IMR-90 (cell line): ENCODE data around the gene PRKCB. TPM values are rescaled to one million over a fixed set of nuclear protein-coding genes. Genes with fewer than 3 reads are reported as not detected.

Experiments
- ATAC-seq: fragments of 200-7000 bp; cut with Tn5 transposase; 2 replicates; pipeline ENCODE4 v1.9.1; 2020; ENCODE audit warnings: low read depth, mild to moderate bottlenecking, moderate library complexity
- BruUV-seq: library from RNA; stranded (reverse); fragments of 400-500 nt; replicated peaks from 2 replicates; lab custom pipeline; 2021; lab: Mats Ljungman, UMichigan
- CTCF ChIA-PET: fragments of 300-600 bp; formaldehyde crosslinking; extraction: SDS; loops from one replicate; lab custom pipeline; 2021; ENCODE audit warnings: antibody characterized with exemption; lab: Yijun Ruan, JAX
- POLR2A ChIA-PET: fragments of 300-600 bp; sonication (Branson Sonifier 250); formaldehyde crosslinking; loops from one replicate; lab custom pipeline; 2022; ENCODE audit warnings: antibody characterized with exemption; ENCODE audit not compliant: unreplicated experiment; lab: Charles Lee
- DNase-seq: peaks from one replicate; pipeline ENCODE4 v3.0.0; 2013
- H2AFZ ChIP-seq: replicated peaks from 2 replicates; pipeline ENCODE3; 2013; ENCODE audit warnings: low read length, mild to moderate bottlenecking; ENCODE audit not compliant: poor library complexity
- H2AK5ac ChIP-seq: 2 replicates; pipeline ENCODE4 v1.6.1; 2013; ENCODE audit warnings: low read depth, low read length, inconsistent platforms
- H2AK9ac ChIP-seq: replicated peaks from 2 replicates; pipeline ENCODE3; 2013; ENCODE audit warnings: mild to moderate bottlenecking, low read depth, low read length, moderate library complexity; ENCODE audit not compliant: poor library complexity
- H2BK120ac ChIP-seq: 2 replicates; pipeline ENCODE4 v1.6.1; 2013; ENCODE audit warnings: low read depth, low read length, inconsistent platforms
- H2BK15ac ChIP-seq: 3 replicates; pipeline ENCODE4 v1.6.1; 2013; ENCODE audit warnings: low read depth, low read length, inconsistent platforms
- H2BK20ac ChIP-seq: 2 replicates; pipeline ENCODE4 v1.6.1; 2013; ENCODE audit warnings: low read depth, mild to moderate bottlenecking, inconsistent platforms, low read length, moderate library complexity
- H2BK5ac ChIP-seq: 2 replicates; pipeline ENCODE4 v1.6.1; 2013; ENCODE audit warnings: mild to moderate bottlenecking, low read depth, low read length, inconsistent platforms; ENCODE audit not compliant: poor library complexity, severe bottlenecking
- H3K14ac ChIP-seq: replicated peaks from 2 replicates; pipeline ENCODE4 v1.6.1; 2013; ENCODE audit warnings: low read depth, low read length, inconsistent platforms
- H3K18ac ChIP-seq: 2 replicates; pipeline ENCODE4 v1.6.1; 2013; ENCODE audit warnings: low read depth, low read length, control low read depth
- H3K23ac ChIP-seq: 2 replicates; pipeline ENCODE4 v1.6.1; 2013; ENCODE audit warnings: low read depth, low read length, inconsistent platforms
- H3K27ac ChIP-seq: 2 replicates; pipeline ENCODE4 v1.5.1; 2013; ENCODE audit warnings: mild to moderate bottlenecking, control low read depth, low read length; ENCODE audit not compliant: insufficient read depth
- H3K27me3 ChIP-seq: 2 replicates; pipeline ENCODE4 v1.6.1; 2013; ENCODE audit warnings: low read length; ENCODE audit not compliant: control insufficient read depth, insufficient read depth
- H3K36me3 ChIP-seq: 2 replicates; pipeline ENCODE4 v1.6.1; 2013; ENCODE audit warnings: low read length, mixed read lengths; ENCODE audit not compliant: control insufficient read depth, insufficient read depth
- H3K4ac ChIP-seq: 2 replicates; pipeline ENCODE4 v1.6.1; 2013; ENCODE audit warnings: low read depth, low read length, inconsistent platforms
- H3K4me1 ChIP-seq: 2 replicates; pipeline ENCODE4 v1.6.1; 2013; ENCODE audit warnings: low read length, mixed read lengths; ENCODE audit not compliant: control insufficient read depth, insufficient read depth
- H3K4me2 ChIP-seq: 2 replicates; pipeline ENCODE4 v1.6.1; 2013; ENCODE audit warnings: low read depth, mild to moderate bottlenecking, control low read depth, low read length, moderate library complexity
- H3K4me3 ChIP-seq: 2 replicates; pipeline ENCODE4 v1.5.1; 2013; ENCODE audit warnings: low read depth, mild to moderate bottlenecking, control low read depth, low read length, moderate library complexity; ENCODE audit not compliant: insufficient read depth
- H3K56ac ChIP-seq: 2 replicates; pipeline ENCODE4 v1.6.1; 2013; ENCODE audit warnings: low read length, inconsistent platforms; ENCODE audit not compliant: insufficient read depth; ENCODE audit errors: extremely low read depth
- H3K79me1 ChIP-seq, 2 experiments: 2 replicates each; pipeline ENCODE4 v1.6.1; 2013; ENCODE audit warnings: low read length in 2 of 2, inconsistent platforms in 1 of 2, low read depth in 1 of 2
- H3K9ac ChIP-seq: 2 replicates; pipeline ENCODE4 v1.6.1; 2013; ENCODE audit warnings: low read depth, low read length, control low read depth
- H3K9me1 ChIP-seq: 2 replicates; pipeline ENCODE4 v1.6.1; 2013; ENCODE audit warnings: low read length, inconsistent platforms; ENCODE audit not compliant: insufficient read depth
- H3K9me3 ChIP-seq: 2 replicates; pipeline ENCODE4 v1.6.1; 2013; ENCODE audit warnings: low read length; ENCODE audit not compliant: control insufficient read depth, insufficient read depth
- H4K20me1 ChIP-seq: 2 replicates; pipeline ENCODE4 v1.6.1; 2013; ENCODE audit warnings: low read length, inconsistent platforms; ENCODE audit not compliant: insufficient read depth
- H4K5ac ChIP-seq: 2 replicates; pipeline ENCODE4 v1.6.1; 2013; ENCODE audit warnings: mild to moderate bottlenecking, low read depth, low read length, control low read depth
- H4K8ac ChIP-seq, 2 experiments: 2 replicates each; pipeline ENCODE4 v1.6.1; 2013; ENCODE audit warnings: low read depth in 2 of 2, low read length in 2 of 2, control low read depth in 1 of 2, inconsistent platforms in 1 of 2
- H4K91ac ChIP-seq: 2 replicates; pipeline ENCODE4 v1.6.1; 2013; ENCODE audit warnings: low read depth, low read length, inconsistent platforms; ENCODE audit not compliant: insufficient read depth
- CEBPB ChIP-seq: IDR thresholded peaks from 2 replicates; pipeline ENCODE4 v1.6.1; 2012; ENCODE audit warnings: low read depth, low read length, improper control_type of control experiment
- NFE2L2 ChIP-seq: fragments of 150-350 bp; IDR thresholded peaks from 2 replicates; pipeline ENCODE4 v1.6.1; 2016; ENCODE audit warnings: low read depth, mild to moderate bottlenecking, low read length
- POLR2A ChIP-seq: IDR thresholded peaks from 2 replicates; pipeline ENCODE4 v1.6.1; 2012; ENCODE audit warnings: mild to moderate bottlenecking, low read depth, low read length
- WGBS, 2 experiments: methylation state at CpG; one replicate each; pipeline versions ENCODE4 v1.1.5 to v1.1.7; 2013; ENCODE audit warnings: missing lambda C conversion rate in 2 of 2; ENCODE audit not compliant: insufficient read length in 1 of 2; ENCODE audit errors: extremely low coverage in 2 of 2; 5-methylcytosine and 5-hydroxymethylcytosine counted together
- dilution Hi-C: fragments of 300-500 bp; cut with HindIII; formaldehyde crosslinking; loops from one replicate; pipeline ENCODE4 v1.14.3; 2018; ENCODE audit warnings: low sequenced_read_pairs; ENCODE audit not compliant: unreplicated experiment
- in situ Hi-C: fragments of 300-500 bp; cut with MboI; formaldehyde crosslinking; loops from 3 replicates; pipeline ENCODE4 v1.14.3; 2019; ENCODE audit warnings: low sequenced_read_pairs, inconsistent platforms, mixed read lengths
- intact Hi-C: fragments of 100-400 bp; cut with micrococcal nuclease; formaldehyde crosslinking; loops from 2 replicates; pipeline ENCODE4 v1.10.0; 2022
- polyA plus RNA-seq, 3 experiments: library from polyadenylated mRNA; depleted of rRNA; stranded (reverse); fragments of >200 nt; gene quantifications; 2 replicates each; pipeline ENCODE4 v1.2.3, GENCODE V29; 2012; ENCODE audit warnings: low replicate concordance in 1 of 3
- total RNA-seq: library from RNA; depleted of rRNA; stranded (reverse); fragments of >200 nt; gene quantifications from 2 replicates; pipeline ENCODE4 v1.2.3, GENCODE V29; 2012

Gene PRKCB
- total and polyA plus RNA-seq, 2 of the 4 experiments (the other 2 are of a cell fraction) = under 0.01 TPM; not detected in 1

GRCh38 chr16:24257958-24258357 is 422.2 kb downstream of the PRKCB start:
- dilution Hi-C loops = no loop called here

More at GRCh38 chr16:24257958-24258357, 422.2 kb downstream of the PRKCB start:
- intact Hi-C loops = no loop called here
- BruUV-seq = no TSS peak
- ATAC-seq (no peak), DNase-seq (no peak)
- no peak overlapping the region for H3K56ac ChIP-seq
- peak; percentile 43; the same call in 1 of the 2 replicates for TF ChIP-seq CEBPB
- no peak for TF ChIP-seq POLR2A
- TF ChIP-seq NFE2L2 = no peak
- H4K8ac ChIP-seq = no peak overlapping the region
- H3K9ac ChIP-seq = no peak overlapping the region
- no peak overlapping the region for H2BK20ac ChIP-seq
- H3K27me3 ChIP-seq = no peaks in the 10 kb centered on the region
- H3K4me1 ChIP-seq = no peaks in the 10 kb centered on the region
- H3K4me2 ChIP-seq = no peak overlapping the region
- no peak overlapping the region for H4K91ac ChIP-seq
- no peaks in the 10 kb centered on the region for H4K20me1 ChIP-seq
- ChIA-PET CTCF (no interaction called here), POLR2A (no interaction called here)
- no peak overlapping the region for H3K14ac ChIP-seq
- H3K4me3 ChIP-seq = no peak overlapping the region
- no peak overlapping the region for H2AK9ac ChIP-seq
- no peak overlapping the region for H2AFZ ChIP-seq
- no peak overlapping the region for H2BK5ac ChIP-seq
- no peak overlapping the region for H3K23ac ChIP-seq
- 45% methylated on average over 3 of the region's 5 CpGs; no CpG with 5 or more reads in 1 of the 2 experiments for WGBS, 2 experiments
- no peak overlapping the region for H2AK5ac ChIP-seq
- H2BK15ac ChIP-seq = no peak overlapping the region
- H3K9me3 ChIP-seq = no peaks in the 10 kb centered on the region
- H2BK120ac ChIP-seq = no peak overlapping the region
- no peak overlapping the region for H3K4ac ChIP-seq
- no peaks in the 10 kb centered on the region for H3K79me1 ChIP-seq
- no peak overlapping the region for H4K5ac ChIP-seq
- no peak overlapping the region for H3K18ac ChIP-seq
- no peaks in the 10 kb centered on the region for H3K36me3 ChIP-seq
- in situ Hi-C loops = no loop called here
- no peak overlapping the region for H3K27ac ChIP-seq
- no peaks in the 10 kb centered on the region for H3K9me1 ChIP-seq
